ENCODE measurements around the gene MAP4K4. TPM values are rescaled to one million over a fixed set of nuclear protein-coding genes. Genes with fewer than 3 reads are reported as not detected.

MAP4K4 gene
- polyA plus RNA-seq, 1 donor (not counting 4 experiments of a cell fraction or from before 2014, with no cell fraction given): 84.1 TPM

GRCh38 chr2:101790857-101791256 is 93.3 kb downstream of the MAP4K4 start:
- no peak overlapping the region for H3K4me2 ChIP-seq (ENCODE audit: control insufficient read depth, extremely low read depth, insufficient read depth, low read depth, low read length)

GRCh38 chr2:101792208-101792607 is 94.7 kb downstream of the MAP4K4 start:
- Histone ChIP-seq H2AFZ (ENCODE audit: control insufficient read depth, low read length) (no peak overlapping the region), H3K4me3 (ENCODE audit: control insufficient read depth in 2 of 3, extremely low read depth in 1 of 3, insufficient read depth in 2 of 3, low read depth in 1 of 3, low read length in 3 of 3) (no peak overlapping the region), H3K27me3 (ENCODE audit: control insufficient read depth, extremely low read depth, insufficient read depth, low read length) (no peaks in the 10 kb centered on the region), H3K4me1 (ENCODE audit: control insufficient read depth, extremely low read depth, insufficient read depth, low read length) (no peaks in the 10 kb centered on the region), H3K36me3 (ENCODE audit: control insufficient read depth in 2 of 2, extremely low read depth in 1 of 2, insufficient read depth in 2 of 2, low read length in 2 of 2) (peaks cover 3 to 5% of the 10 kb centered on the region in 2 experiments), H4K20me1 (ENCODE audit: control insufficient read depth, extremely low read depth, insufficient read depth, low read length) (peaks cover 4% of the 10 kb centered on the region), H3K27ac (ENCODE audit: control insufficient read depth, insufficient read depth, low read length) (no peak overlapping the region), H3K79me2 (ENCODE audit: control insufficient read depth, insufficient read depth, low read length) (peaks cover 91% of the 10 kb centered on the region), H3K9me3 (ENCODE audit: control insufficient read depth, low read depth, low read length) (no peaks in the 10 kb centered on the region), H3K9me1 (ENCODE audit: control insufficient read depth, extremely low read depth, insufficient read depth, low read length) (peaks cover 2% of the 10 kb centered on the region), H3K9ac (ENCODE audit: control insufficient read depth, extremely low read depth, insufficient read depth, low read length) (no peak overlapping the region), H3K4me2 (ENCODE audit: control insufficient read depth, extremely low read depth, insufficient read depth, low read depth, low read length) (no peak overlapping the region)
- no peak for TF ChIP-seq CTCF (optimal IDR thresholded peaks at IDR 0.05 in 1 of 3, IDR thresholded peaks at IDR 0.05 in 1 of 3, conservative IDR thresholded peaks at IDR 0.05 in 1 of 3; ENCODE audit: extremely low read depth in 1 of 3, insufficient read depth in 2 of 3, low read length in 3 of 3)
- no peak for TF ChIP-seq EZH2 (IDR thresholded peaks at IDR 0.05; ENCODE audit: low read length)
- DNase-seq (ENCODE audit: low read depth, low spot score) (no peak), FAIRE-seq (no peak)
- dilution Hi-C loops (cut with MboI; ENCODE audit: extremely low pct_ligation_motif_present, low sequenced_read_pairs): no loop called here

More at GRCh38 chr2:101790857-101791256, 93.3 kb downstream of the MAP4K4 start:
- no peak for TF ChIP-seq EZH2 (IDR thresholded peaks at IDR 0.05; ENCODE audit: low read length)
- TF ChIP-seq CTCF (optimal IDR thresholded peaks at IDR 0.05 in 1 of 3, IDR thresholded peaks at IDR 0.05 in 1 of 3, conservative IDR thresholded peaks at IDR 0.05 in 1 of 3; ENCODE audit: extremely low read depth in 1 of 3, insufficient read depth in 2 of 3, low read length in 3 of 3): no peak
- H3K27ac ChIP-seq (ENCODE audit: control insufficient read depth, insufficient read depth, low read length): no peak overlapping the region
- peaks cover 91% of the 10 kb centered on the region for H3K79me2 ChIP-seq (ENCODE audit: control insufficient read depth, insufficient read depth, low read length)
- H3K27me3 ChIP-seq (ENCODE audit: control insufficient read depth, extremely low read depth, insufficient read depth, low read length): no peaks in the 10 kb centered on the region
- H4K20me1 ChIP-seq (ENCODE audit: control insufficient read depth, extremely low read depth, insufficient read depth, low read length): peaks cover 4% of the 10 kb centered on the region
- DNase-seq (ENCODE audit: low read depth, low spot score): no peak
- no peak overlapping the region for H3K4me3 ChIP-seq (ENCODE audit: control insufficient read depth in 2 of 3, extremely low read depth in 1 of 3, insufficient read depth in 2 of 3, low read depth in 1 of 3, low read length in 3 of 3)
- dilution Hi-C loops (cut with MboI; ENCODE audit: extremely low pct_ligation_motif_present, low sequenced_read_pairs): no loop called here
- peaks cover 3 to 5% of the 10 kb centered on the region in 2 experiments for H3K36me3 ChIP-seq (ENCODE audit: control insufficient read depth in 2 of 2, extremely low read depth in 1 of 2, insufficient read depth in 2 of 2, low read length in 2 of 2)
- no peaks in the 10 kb centered on the region for H3K9me1 ChIP-seq (ENCODE audit: control insufficient read depth, extremely low read depth, insufficient read depth, low read length)
- no peaks in the 10 kb centered on the region for H3K4me1 ChIP-seq (ENCODE audit: control insufficient read depth, extremely low read depth, insufficient read depth, low read length)
- H2AFZ ChIP-seq (ENCODE audit: control insufficient read depth, low read length): no peak overlapping the region
- no peaks in the 10 kb centered on the region for H3K9me3 ChIP-seq (ENCODE audit: control insufficient read depth, low read depth, low read length)
- FAIRE-seq: no peak
- H3K9ac ChIP-seq (ENCODE audit: control insufficient read depth, extremely low read depth, insufficient read depth, low read length): no peak overlapping the region
